Ectodermal cell (in vitro differentiated cells): ENCODE results near the gene MPDU1.
A peak's percentile ranks its signal among the peaks of the same experiment; 100 is the strongest.

Experiments
- H3K27ac ChIP-seq: 2 replicates; pipeline ENCODE4 v1.7.0; 2013; ENCODE audit warnings: mild to moderate bottlenecking, low read depth, low read length; ENCODE audit not compliant: insufficient read depth, poor library complexity, severe bottlenecking
- H3K27me3 ChIP-seq: 2 replicates; pipeline ENCODE4 v1.7.0; 2013; ENCODE audit warnings: mild to moderate bottlenecking, low read length; ENCODE audit not compliant: insufficient read depth, control insufficient read depth, poor library complexity, severe bottlenecking
- H3K36me3 ChIP-seq: one replicate; pipeline ENCODE4 v1.7.0; 2013; ENCODE audit warnings: low read length; ENCODE audit not compliant: control insufficient read depth, insufficient read depth
- H3K4me1 ChIP-seq: one replicate; pipeline ENCODE4 v1.7.0; 2013; ENCODE audit warnings: low read length; ENCODE audit not compliant: control insufficient read depth, insufficient read depth
- H3K4me3 ChIP-seq: 2 replicates; pipeline ENCODE4 v1.7.0; 2013; ENCODE audit warnings: low read depth, low read length, control low read depth; ENCODE audit not compliant: insufficient read depth
- H3K9me3 ChIP-seq: 2 replicates; pipeline ENCODE4 v1.7.0; 2013; ENCODE audit warnings: mild to moderate bottlenecking, low read length, moderate library complexity; ENCODE audit not compliant: control insufficient read depth
- WGBS, 2 experiments: methylation state at CpG; one replicate each; pipeline ENCODE4 v1.1.7; 2013; ENCODE audit warnings: missing lambda C conversion rate in 2 of 2; 5-methylcytosine and 5-hydroxymethylcytosine counted together

The MPDU1 gene

DNA sequence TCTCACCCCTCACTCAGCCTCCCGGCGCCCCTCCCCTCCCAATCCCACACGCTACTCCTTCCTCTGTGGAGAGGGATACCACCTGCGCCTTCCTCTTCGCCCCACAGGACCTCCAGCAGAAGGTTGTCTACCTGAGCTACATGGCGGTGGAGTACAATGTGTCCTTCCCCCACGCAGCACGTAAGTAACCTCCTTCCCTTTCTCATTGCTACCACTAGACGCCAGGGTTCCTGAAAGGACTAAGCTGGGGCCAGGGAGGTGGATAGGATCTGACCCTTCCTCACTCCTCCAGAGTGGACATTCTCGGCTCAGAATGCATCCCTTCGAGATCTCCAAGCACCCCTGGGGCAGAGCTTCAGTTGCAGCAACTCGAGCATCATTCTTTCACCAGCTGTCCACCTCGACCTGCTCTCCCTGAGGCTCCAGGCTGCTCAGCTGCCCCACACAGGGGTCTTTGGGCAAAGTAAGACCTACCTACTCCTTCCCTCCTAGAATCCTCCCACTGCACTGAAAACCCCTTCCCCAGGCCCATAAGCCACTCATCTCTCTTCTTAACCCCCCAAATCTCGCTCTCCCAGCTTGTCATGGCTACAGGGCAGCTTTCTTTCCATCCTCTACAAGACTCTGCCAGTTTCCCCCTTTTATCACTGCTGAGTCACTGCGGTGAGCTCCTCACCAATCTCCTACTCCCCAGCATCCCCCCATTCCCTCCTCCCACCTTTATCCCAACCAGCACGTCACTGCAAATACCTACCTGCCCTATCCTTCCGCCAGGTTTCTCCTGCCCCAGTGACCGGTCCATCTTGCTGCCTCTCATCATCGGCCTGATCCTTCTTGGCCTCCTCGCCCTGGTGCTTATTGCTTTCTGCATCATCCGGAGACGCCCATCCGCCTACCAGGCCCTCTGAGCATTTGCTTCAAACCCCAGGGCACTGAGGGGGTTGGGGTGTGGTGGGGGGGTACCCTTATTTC, 2.8 kb upstream of the MPDU1 start:
- H3K36me3 ChIP-seq = peaks cover 22% of the 10 kb centered on the region

GRCh38 chr17:7582396-7583252, 1.0 kb upstream of the MPDU1 start:
- 93 to 95% methylated on average over 36 of the region's 36 CpGs for WGBS, 2 experiments
- Histone ChIP-seq H3K4me3 (no peak overlapping the region), H3K4me1 (no peaks in the 10 kb centered on the region), H3K9me3 (no peaks in the 10 kb centered on the region), H3K36me3 (peaks cover 16% of the 10 kb centered on the region), H3K27me3 (no peaks in the 10 kb centered on the region), H3K27ac (peak overlapping the region; percentile 96)

More for the DNA sequence above, 2.8 kb upstream of the MPDU1 start:
- H3K4me3 ChIP-seq = no peak overlapping the region
- 91% methylated on average over 23 of the region's 23 CpGs for WGBS, 2 experiments
- H3K4me1 ChIP-seq = no peaks in the 10 kb centered on the region
- H3K27ac ChIP-seq = no peak overlapping the region
- H3K9me3 ChIP-seq = no peaks in the 10 kb centered on the region
- no peaks in the 10 kb centered on the region for H3K27me3 ChIP-seq

DNA sequence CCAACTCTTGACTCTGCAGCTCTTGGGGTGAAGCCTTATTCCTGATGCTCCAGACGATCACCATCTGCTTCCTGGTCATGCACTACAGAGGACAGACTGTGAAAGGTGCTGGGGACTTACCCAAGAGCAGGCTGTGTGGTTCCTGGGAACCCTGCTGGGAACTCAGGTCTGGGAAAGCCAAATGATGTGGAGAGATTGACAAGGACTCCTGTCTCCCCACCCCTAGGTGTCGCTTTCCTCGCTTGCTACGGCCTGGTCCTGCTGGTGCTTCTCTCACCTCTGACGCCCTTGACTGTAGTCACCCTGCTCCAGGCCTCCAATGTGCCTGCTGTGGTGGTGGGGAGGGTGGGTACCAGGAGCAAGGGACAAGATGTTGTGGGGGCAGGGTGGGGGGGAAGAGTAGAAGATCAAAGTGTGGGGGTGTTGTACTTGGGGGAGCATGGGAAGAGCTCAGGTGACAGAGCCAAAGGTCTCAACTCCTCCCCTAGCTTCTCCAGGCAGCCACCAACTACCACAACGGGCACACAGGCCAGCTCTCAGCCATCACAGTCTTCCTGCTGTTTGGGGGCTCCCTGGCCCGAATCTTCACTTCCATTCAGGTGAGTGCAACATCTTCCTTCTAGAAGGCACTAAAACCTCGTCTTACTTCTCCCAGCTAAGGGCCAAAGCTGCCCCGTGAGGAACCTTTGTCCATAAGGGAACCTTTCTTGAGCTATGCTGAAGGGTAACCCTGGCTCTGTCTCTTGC, 3.2 kb downstream of the MPDU1 start:
- no peak overlapping the region for H3K27ac ChIP-seq
- no peaks in the 10 kb centered on the region for H3K9me3 ChIP-seq
- H3K4me1 ChIP-seq = peaks cover 20% of the 10 kb centered on the region
- no peaks in the 10 kb centered on the region for H3K27me3 ChIP-seq
- H3K4me3 ChIP-seq = no peak overlapping the region
- 87% methylated on average over 9 of the region's 9 CpGs for WGBS, 2 experiments
- H3K36me3 ChIP-seq = peaks cover 19% of the 10 kb centered on the region

DNA sequence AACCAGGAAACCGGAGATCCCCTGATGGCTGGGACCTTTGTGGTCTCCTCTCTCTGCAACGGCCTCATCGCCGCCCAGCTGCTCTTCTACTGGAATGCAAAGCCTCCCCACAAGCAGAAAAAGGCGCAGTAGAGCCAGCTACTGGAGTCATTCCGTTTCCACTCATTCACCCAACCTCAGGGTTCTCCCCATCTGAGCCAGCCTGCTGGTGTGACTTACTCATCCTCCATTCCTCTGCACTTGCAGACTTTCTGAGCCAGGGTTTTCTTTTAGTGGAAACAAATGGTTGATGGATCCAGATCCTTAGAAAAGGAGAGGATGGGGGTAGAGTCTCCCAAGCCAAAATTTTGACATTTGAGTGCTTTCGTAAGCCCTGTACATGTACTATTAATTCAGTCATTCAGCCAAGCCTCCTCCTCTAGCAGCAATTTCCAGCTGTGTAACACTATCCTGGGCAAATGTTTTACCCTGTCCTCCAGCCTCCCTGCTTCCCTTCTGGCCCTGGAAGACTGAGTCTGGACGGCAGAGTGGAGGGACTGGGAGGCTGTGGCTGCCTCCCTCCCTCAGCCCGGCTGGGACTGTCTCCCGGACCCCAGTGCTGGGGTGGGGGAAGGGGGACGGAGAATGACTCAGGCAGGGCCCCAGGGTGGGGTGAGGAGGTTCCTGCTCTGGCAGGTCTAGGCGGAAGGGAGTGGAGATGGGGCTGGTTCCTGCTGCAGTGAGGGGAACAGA, 3.9 kb downstream of the MPDU1 start:
- peaks cover 22% of the 10 kb centered on the region for H3K4me1 ChIP-seq
- H3K9me3 ChIP-seq = no peaks in the 10 kb centered on the region
- WGBS, 2 experiments = 80 to 87% methylated on average over 12 of the region's 12 CpGs
- H3K27me3 ChIP-seq = no peaks in the 10 kb centered on the region
- H3K4me3 ChIP-seq = no peak overlapping the region
- no peak overlapping the region for H3K27ac ChIP-seq
- H3K36me3 ChIP-seq = peaks cover 27% of the 10 kb centered on the region

GRCh38 chr17:7588553-7589203, 5.0 kb downstream of the MPDU1 start:
- Histone ChIP-seq H3K4me3 (peak overlapping the region; percentile 38), H3K27ac (no peak overlapping the region), H3K27me3 (no peaks in the 10 kb centered on the region), H3K36me3 (peaks cover 38% of the 10 kb centered on the region), H3K4me1 (peaks cover 29% of the 10 kb centered on the region), H3K9me3 (no peaks in the 10 kb centered on the region)
- 85 to 90% methylated on average over 30 of the region's 30 CpGs for WGBS, 2 experiments

DNA sequence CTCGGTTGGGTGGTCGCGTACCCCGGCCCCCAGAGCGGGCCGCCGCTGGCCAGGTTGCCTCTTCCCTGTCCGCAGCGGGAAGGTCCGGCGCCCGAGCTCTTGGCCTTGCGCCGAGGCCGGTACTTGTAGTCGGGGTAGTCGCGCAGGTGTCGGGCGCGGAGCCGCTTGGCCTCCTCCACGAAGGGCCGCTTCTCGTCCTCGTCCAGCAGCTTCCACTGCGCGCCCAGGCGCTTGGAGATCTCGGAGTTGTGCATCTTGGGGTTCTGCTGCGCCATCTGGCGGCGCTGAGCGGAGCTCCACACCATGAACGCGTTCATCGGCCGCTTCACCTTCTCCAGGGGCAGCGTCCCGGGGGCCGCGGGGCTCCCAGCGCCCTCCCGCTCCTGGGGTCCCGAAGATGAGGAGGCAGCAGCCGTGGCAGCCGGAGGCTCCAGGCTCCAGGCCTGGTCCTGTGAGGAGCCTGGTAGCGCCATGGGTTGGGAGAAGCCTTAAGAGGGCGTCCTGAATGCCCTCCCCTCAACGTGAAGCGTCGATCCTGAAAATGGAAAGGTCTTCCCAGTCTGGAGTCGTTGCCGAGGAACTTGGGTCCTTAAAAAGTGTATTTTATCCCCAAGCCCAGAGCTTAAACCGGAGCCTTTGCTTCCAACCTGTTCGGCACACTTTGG, 5.7 kb downstream of the MPDU1 start:
- H3K27ac ChIP-seq = peak overlapping the region; percentile 70
- H3K4me3 ChIP-seq = peak overlapping the region; percentile 38
- peaks cover 29% of the 10 kb centered on the region for H3K4me1 ChIP-seq
- no peaks in the 10 kb centered on the region for H3K9me3 ChIP-seq
- peaks cover 42% of the 10 kb centered on the region for H3K36me3 ChIP-seq
- WGBS, 2 experiments = 49 to 53% methylated on average over 56 of the region's 56 CpGs
- H3K27me3 ChIP-seq = no peaks in the 10 kb centered on the region

DNA sequence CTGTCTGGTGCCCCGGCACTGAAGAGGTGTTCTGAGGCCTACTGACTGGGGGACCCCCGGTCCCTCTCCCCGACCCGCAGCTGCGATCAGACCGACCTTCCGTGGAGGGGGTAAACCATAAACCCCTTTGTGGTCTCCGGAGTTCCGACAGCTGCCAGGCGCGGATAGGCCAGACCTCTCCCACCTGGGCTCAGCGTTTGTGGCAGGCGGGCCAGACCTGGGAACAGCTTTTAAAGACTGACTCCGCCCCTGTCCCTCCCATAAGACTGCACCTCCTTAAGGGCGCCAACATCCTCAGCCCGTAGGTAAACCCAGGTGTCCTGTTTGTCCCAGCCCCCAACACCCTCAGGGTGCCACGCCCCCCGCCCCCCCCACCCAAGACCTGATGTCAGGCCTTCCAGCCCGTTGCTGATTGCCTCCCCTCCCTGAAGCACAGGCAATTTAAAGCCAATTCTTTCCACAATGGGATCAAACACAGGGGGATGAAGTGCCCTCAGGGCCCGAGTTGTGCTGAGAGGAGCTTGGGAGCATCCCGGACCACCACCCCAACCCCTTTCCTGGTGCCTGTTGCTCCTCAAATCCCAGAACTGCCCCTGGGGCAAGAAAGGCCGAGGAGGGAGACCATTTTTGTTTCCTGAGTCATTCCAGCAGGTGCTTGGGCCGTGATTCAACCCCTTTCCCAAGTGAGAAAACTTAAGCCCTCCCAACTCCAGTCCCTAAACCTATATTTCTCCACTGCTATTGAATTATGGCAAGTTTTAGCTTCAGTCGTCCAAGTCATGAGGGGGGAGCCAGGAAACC, 6.4 kb downstream of the MPDU1 start, which contains the start of gene SOX15:
SOX15 (minus strand) TSS at position 204 of the 801 bp plus-strand sequence. CDS start 418 bp downstream, outside the sequence.
- peaks cover 48% of the 10 kb centered on the region for H3K36me3 ChIP-seq
- H3K9me3 ChIP-seq = no peaks in the 10 kb centered on the region
- 58 to 68% methylated on average over 23 to 24 of the region's 24 CpGs for WGBS, 2 experiments
- peaks cover 29% of the 10 kb centered on the region for H3K4me1 ChIP-seq
- H3K4me3 ChIP-seq = peak within 1 kb of the TSS; percentile 38
- no peaks in the 10 kb centered on the region for H3K27me3 ChIP-seq
- peak within 1 kb of the TSS; percentile 84 for H3K27ac ChIP-seq

GRCh38 chr17:7590743-7591142, 7.1 kb downstream of the MPDU1 start:
- H3K27me3 ChIP-seq = no peaks in the 10 kb centered on the region
- no peaks in the 10 kb centered on the region for H3K9me3 ChIP-seq
- WGBS, 2 experiments = 61 to 62% methylated on average over 4 of the region's 4 CpGs
- H3K36me3 ChIP-seq = peaks cover 54% of the 10 kb centered on the region
- H3K4me1 ChIP-seq = peaks cover 29% of the 10 kb centered on the region
- H3K4me3 ChIP-seq = no peak overlapping the region
- peak overlapping the region; percentile 84 for H3K27ac ChIP-seq
